K562 (cell line): ENCODE measurements around the gene FOXJ1. TPM values are rescaled to one million over a fixed set of nuclear protein-coding genes. Genes with fewer than 3 reads are reported as not detected.
"Not testable (repeated sequence)": the region's sequence is repeated elsewhere in the genome, so short reads cannot be mapped to it uniquely, and the experiment has no call there.

ENCODE experiments used
- ATAC-seq: fragments of 200-7000 bp; cut with Tn5 transposase; 3 replicates; pipeline ENCODE4 v1.9.1; 2020; ENCODE audit warnings: moderate library complexity
- BruUV-seq: library from RNA; stranded (reverse); fragments of 400-500 nt; replicated peaks from 2 replicates; lab custom pipeline; 2021; lab: Mats Ljungman, UMichigan
- CTCF ChIA-PET: fragments of 300-600 bp; formaldehyde crosslinking; extraction: SDS; loops from one replicate; lab custom pipeline; 2021; ENCODE audit warnings: low intra/inter-chr PET ratio; lab: Yijun Ruan, JAX
- POLR2A ChIA-PET: fragments of 300-600, 350-650 bp; sonication (Branson Sonifier 250); formaldehyde crosslinking; extraction: SDS; loops from one replicate; lab custom pipeline; 2021; ENCODE audit warnings: antibody characterized with exemption, inconsistent platforms; lab: Yijun Ruan, JAX
- DNase-seq, 4 experiments: peaks; one replicate each; pipeline versions ENCODE4 v3.0.0 to v3.0.0-alpha.2; 2011 to 2018; ENCODE audit warnings: low spot score in 3 of 4, mixed read lengths in 3 of 4; ENCODE audit errors: extremely low read depth in 1 of 4
- FAIRE-seq: peaks from 2 replicates; lab custom pipeline; 2011; peaks lifted over from hg19 to GRCh38; lab: Jason Lieb, UNC
- H2AFZ ChIP-seq: 2 replicates; pipeline ENCODE4 v1.6.0; 2011; ENCODE audit warnings: low read depth, low read length, control low read depth, inconsistent platforms
- H3K27ac ChIP-seq: fragments of 200-600 bp; 3 replicates; pipeline ENCODE4 v1.8.0; 2011; ENCODE audit warnings: low read depth, mild to moderate bottlenecking, control low read depth, inconsistent platforms, low read length, moderate library complexity, mixed read lengths; ENCODE audit errors: extremely low read depth
- H3K27me3 ChIP-seq, 2 experiments: fragments of 300-600 bp in 1 of 2; 2 replicates in 1 of 2; 3 replicates in 1 of 2; pipeline versions ENCODE4 v1.6.0 to v1.8.0; 2011; ENCODE audit warnings: inconsistent platforms in 2 of 2, low read length in 2 of 2, mild to moderate bottlenecking in 1 of 2, mixed read lengths in 1 of 2, moderate library complexity in 1 of 2; ENCODE audit not compliant: control insufficient read depth in 2 of 2, insufficient read depth in 2 of 2
- H3K36me3 ChIP-seq: fragments of 300-600 bp; 3 replicates; pipeline ENCODE4 v1.8.0; 2011; ENCODE audit warnings: mild to moderate bottlenecking, low read length, inconsistent platforms; ENCODE audit not compliant: control insufficient read depth, insufficient read depth
- H3K4me1 ChIP-seq, 2 experiments: fragments of 200-600 bp in 1 of 2; replicated peaks in 1 of 2; 2 replicates in 1 of 2; 3 replicates in 1 of 2; pipeline versions ENCODE4 v1.5.1 to v1.8.0; 2011; ENCODE audit warnings: inconsistent platforms in 2 of 2, low read length in 2 of 2, mild to moderate bottlenecking in 1 of 2, mixed read lengths in 1 of 2, moderate library complexity in 1 of 2; ENCODE audit not compliant: control insufficient read depth in 2 of 2, insufficient read depth in 2 of 2
- H3K4me2 ChIP-seq: 2 replicates; pipeline ENCODE4 v1.6.1; 2011; ENCODE audit warnings: low read length, control low read depth, inconsistent platforms, mixed read lengths; ENCODE audit not compliant: insufficient read depth
- H3K4me3 ChIP-seq: fragments of 200-600 bp; sonication (generic), shearing (Covaris generic); 2 replicates; pipeline ENCODE4 v1.5.1; 2016; ENCODE audit warnings: control low read depth, inconsistent platforms
- H3K79me2 ChIP-seq: fragments of 200-600 bp; 3 replicates; pipeline ENCODE4 v1.8.0; 2011; ENCODE audit warnings: low read length, inconsistent platforms; ENCODE audit not compliant: control insufficient read depth, insufficient read depth
- H3K9ac ChIP-seq, 2 experiments: 2 replicates each; pipeline versions ENCODE4 v1.6.0 to v1.6.1; 2011; ENCODE audit warnings: low read depth in 2 of 2, low read length in 2 of 2, control low read depth in 1 of 2, inconsistent platforms in 1 of 2, mild to moderate bottlenecking in 1 of 2, mixed read lengths in 1 of 2; ENCODE audit not compliant: insufficient read depth in 1 of 2
- H3K9me1 ChIP-seq: one replicate; pipeline ENCODE4 v1.6.0; 2011; ENCODE audit warnings: inconsistent platforms, mild to moderate bottlenecking, low read length, moderate library complexity; ENCODE audit not compliant: control insufficient read depth, insufficient read depth
- H3K9me3 ChIP-seq: replicated peaks from 2 replicates; pipeline ENCODE4 v1.5.1; 2011; ENCODE audit warnings: low read depth, low read length, inconsistent platforms; ENCODE audit not compliant: control insufficient read depth, insufficient read depth
- H4K20me1 ChIP-seq: replicated peaks from 2 replicates; pipeline ENCODE4 v1.6.1; 2011; ENCODE audit warnings: low read length, inconsistent platforms, mixed read lengths; ENCODE audit not compliant: control insufficient read depth, insufficient read depth
- DIDO1 ChIP-seq: fragments of 450-650 bp; IDR thresholded peaks from 2 replicates; pipeline ENCODE4 v1.6.1; 2016; ENCODE audit warnings: low read depth, missing biosample characterization, missing genetic modification characterization
- IRF2 ChIP-seq: sonication (generic); formaldehyde crosslinking; IDR thresholded peaks from 2 replicates; pipeline ENCODE4 v1.8.1; 2022; ENCODE audit warnings: mild to moderate bottlenecking, missing genetic modification reagents
- WGBS: fragments of 100-300 bp; shearing (Covaris generic); methylation state at CpG from one replicate; pipeline ENCODE4 v1.1.6; 2016; ENCODE audit warnings: low coverage, mixed read lengths; ENCODE audit not compliant: insufficient coverage; ENCODE audit errors: missing lambda C conversion rate; 5-methylcytosine and 5-hydroxymethylcytosine counted together
- in situ Hi-C: fragments of 300-500 bp; cut with MboI; formaldehyde crosslinking; loops from 4 replicates; pipeline ENCODE4 v1.15.0; 2018; ENCODE audit warnings: inconsistent platforms, mixed read lengths
- intact Hi-C: fragments of 100-400 bp; cut with micrococcal nuclease; formaldehyde crosslinking; loops from 2 replicates; pipeline ENCODE4 v1.14.2; 2022
- polyA plus RNA-seq, 8 experiments: library from polyadenylated mRNA; depleted of rRNA in 4 of 8; stranded (reverse) in 5 of 8; unstranded in 3 of 8; fragments of >200 nt; fragmentation: Nextera tagmentation in 2 of 8; fragmentation: Illumina TruSeq in 1 of 8; extraction: Ambion mirVana in 2 of 8; extraction: Trizol in 1 of 8; gene quantifications; 2 replicates each; pipeline versions ENCODE4 v1.2.1 to v1.2.3, GENCODE V29; 2011 to 2014; ENCODE audit warnings: inconsistent platforms in 1 of 8, missing spikeins in 1 of 8
- total RNA-seq, 7 experiments: library from RNA; depleted of rRNA in 6 of 7; stranded (reverse); fragments of >200 nt in 6 of 7; fragmentation: Illumina TruSeq in 2 of 7; extraction: Trizol in 2 of 7; gene quantifications; 2 replicates each; pipeline versions ENCODE4 v1.2.1 to v1.2.3, GENCODE V29; 2011 to 2021; ENCODE audit warnings: low replicate concordance in 1 of 7
- TF ChIP-seq, protein P1 (sequence below): fragments of 450-650 bp; IDR thresholded peaks from 2 replicates; pipeline ENCODE4 v1.6.1; 2018; ENCODE audit not compliant: partially characterized antibody

FOXJ1 gene
- total and polyA plus RNA-seq, 9 of the 15 experiments (the other 6 are each of a cell fraction or from before 2014, with no cell fraction given) = 0.07 TPM; not detected in 8

DNA sequence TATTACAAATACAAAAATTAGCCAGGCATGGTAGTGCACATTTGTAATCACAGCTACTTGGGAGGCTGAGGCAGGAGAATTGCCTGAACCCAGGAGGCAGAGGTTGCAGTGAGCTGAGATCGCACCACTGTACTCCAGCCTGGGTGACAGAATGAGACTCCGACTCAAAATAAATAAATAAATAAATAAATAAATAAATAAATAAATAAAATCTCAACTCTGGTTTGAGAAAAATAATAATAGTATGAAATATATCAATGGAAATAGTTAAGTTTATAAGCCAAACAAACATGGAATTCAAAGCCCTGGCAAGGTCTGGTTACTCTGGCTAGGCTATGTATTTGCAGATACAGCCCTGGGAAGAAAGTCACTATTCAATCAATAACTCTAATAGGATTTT, 45.7 kb upstream of the FOXJ1 start:
- CTCF ChIA-PET, DNase-seq, H3K27me3 ChIP-seq, in situ Hi-C loops, H3K27ac ChIP-seq, H3K4me2 ChIP-seq, H3K9me3 ChIP-seq, H3K4me3 ChIP-seq, POLR2A ChIA-PET, H3K9me1 ChIP-seq, H2AFZ ChIP-seq, BruUV-seq, FAIRE-seq, ATAC-seq, H3K9ac ChIP-seq, H3K36me3 ChIP-seq, H4K20me1 ChIP-seq: not testable (repeated sequence)
- intact Hi-C loops = loop anchor here (5.0 kb wide), 1 partner anchor 36 kb away; no protein-coding TSS in a partner anchor
- Histone ChIP-seq H3K79me2 (0 out of 3 replicates have a peak, but pooled peaks cover 19% of the 10 kb centered on the region), H3K4me1 (peaks cover 23 to 32% of the 10 kb centered on the region in 2 experiments)
- 96% methylated on average over 2 of the region's 2 CpGs for WGBS

DNA sequence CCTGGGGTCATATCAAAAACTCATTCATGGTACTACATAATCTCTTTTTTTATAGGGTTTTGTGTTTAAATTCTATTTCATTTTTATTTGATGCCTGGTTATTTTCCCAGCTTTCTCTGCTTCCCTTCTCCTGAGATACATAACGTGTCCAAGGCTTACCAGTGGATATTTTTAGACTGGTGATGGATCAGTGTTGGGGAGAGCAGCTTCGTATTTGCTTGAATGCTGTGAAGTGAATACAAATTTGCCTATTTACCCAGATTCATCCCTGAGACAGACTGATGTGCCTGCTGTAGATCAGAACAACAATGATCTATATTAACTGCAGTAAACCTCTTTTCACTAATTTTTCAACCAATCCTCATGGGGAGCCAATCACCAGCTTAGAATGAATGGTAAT, 43.2 kb upstream of the FOXJ1 start:
- no peak for ATAC-seq
- ChIA-PET CTCF (no interaction called here), POLR2A (interaction anchor here (0.6 to 1.1 kb wide), 4 partner anchors 8 to 89 kb away, joined by 3 to 4 read pairs (median 4); no protein-coding TSS in a partner anchor)
- no TSS peak for BruUV-seq
- H3K79me2 ChIP-seq = 0 out of 3 replicates have a peak, but pooled peaks cover 12% of the 10 kb centered on the region
- DNase-seq = no peak
- H2AFZ ChIP-seq = no peak overlapping the region
- whole genome bisulfite sequencing = 57% methylated on average over 2 of the region's 2 CpGs
- peaks cover 8 to 39% of the 10 kb centered on the region in 2 experiments for H3K4me1 ChIP-seq
- peaks cover 14% of the 10 kb centered on the region; the same call in 1 of the 3 replicates for H3K36me3 ChIP-seq
- intact Hi-C loops = loop anchor here (5.0 kb wide), 3 partner anchors 53 to 83 kb away; partner anchors contain the start of gene UBALD2
- FAIRE-seq = no peak
- H3K9me3 ChIP-seq = no peaks in the 10 kb centered on the region
- in situ Hi-C loops = no loop called here
- no peaks in the 10 kb centered on the region for H3K27me3 ChIP-seq
- H3K9ac ChIP-seq = no peak overlapping the region
- H3K27ac ChIP-seq = no peak overlapping the region
- H3K9me1 ChIP-seq = peaks cover 3% of the 10 kb centered on the region
- no peak overlapping the region for H3K4me3 ChIP-seq
- H4K20me1 ChIP-seq = no peaks in the 10 kb centered on the region
- no peak overlapping the region for H3K4me2 ChIP-seq
- TF ChIP-seq, protein P1, sequence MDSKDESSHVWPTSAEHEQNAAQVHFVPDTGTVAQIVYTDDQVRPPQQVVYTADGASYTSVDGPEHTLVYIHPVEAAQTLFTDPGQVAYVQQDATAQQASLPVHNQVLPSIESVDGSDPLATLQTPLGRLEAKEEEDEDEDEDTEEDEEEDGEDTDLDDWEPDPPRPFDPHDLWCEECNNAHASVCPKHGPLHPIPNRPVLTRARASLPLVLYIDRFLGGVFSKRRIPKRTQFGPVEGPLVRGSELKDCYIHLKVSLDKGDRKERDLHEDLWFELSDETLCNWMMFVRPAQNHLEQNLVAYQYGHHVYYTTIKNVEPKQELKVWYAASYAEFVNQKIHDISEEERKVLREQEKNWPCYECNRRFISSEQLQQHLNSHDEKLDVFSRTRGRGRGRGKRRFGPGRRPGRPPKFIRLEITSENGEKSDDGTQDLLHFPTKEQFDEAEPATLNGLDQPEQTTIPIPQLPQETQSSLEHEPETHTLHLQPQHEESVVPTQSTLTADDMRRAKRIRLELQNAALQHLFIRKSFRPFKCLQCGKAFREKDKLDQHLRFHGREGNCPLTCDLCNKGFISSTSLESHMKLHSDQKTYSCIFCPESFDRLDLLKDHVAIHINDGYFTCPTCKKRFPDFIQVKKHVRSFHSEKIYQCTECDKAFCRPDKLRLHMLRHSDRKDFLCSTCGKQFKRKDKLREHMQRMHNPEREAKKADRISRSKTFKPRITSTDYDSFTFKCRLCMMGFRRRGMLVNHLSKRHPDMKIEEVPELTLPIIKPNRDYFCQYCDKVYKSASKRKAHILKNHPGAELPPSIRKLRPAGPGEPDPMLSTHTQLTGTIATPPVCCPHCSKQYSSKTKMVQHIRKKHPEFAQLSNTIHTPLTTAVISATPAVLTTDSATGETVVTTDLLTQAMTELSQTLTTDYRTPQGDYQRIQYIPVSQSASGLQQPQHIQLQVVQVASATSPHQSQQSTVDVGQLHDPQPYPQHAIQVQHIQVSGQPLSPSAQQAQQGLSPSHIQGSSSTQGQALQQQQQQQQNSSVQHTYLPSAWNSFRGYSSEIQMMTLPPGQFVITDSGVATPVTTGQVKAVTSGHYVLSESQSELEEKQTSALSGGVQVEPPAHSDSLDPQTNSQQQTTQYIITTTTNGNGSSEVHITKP = no peak
- TF ChIP-seq IRF2 (no peak), DIDO1 (tag) (no peak)
